IPS DF 6.9 (cell line): ENCODE results near the gene SLC26A1.

Experiments
- DNase-seq: peaks from one replicate; pipeline ENCODE4 v3.0.0-alpha.2; 2013; ENCODE audit warnings: low read depth, low spot score
- H3K27ac ChIP-seq: one replicate; pipeline ENCODE4 v1.5.1; 2013; ENCODE audit warnings: low read length, control low read depth
- H3K27me3 ChIP-seq: 2 replicates; pipeline ENCODE4 v1.6.1; 2013; ENCODE audit warnings: mild to moderate bottlenecking, low read length; ENCODE audit not compliant: control insufficient read depth, insufficient read depth
- H3K36me3 ChIP-seq: 2 replicates; pipeline ENCODE4 v1.6.1; 2013; ENCODE audit warnings: low read length; ENCODE audit not compliant: control insufficient read depth, insufficient read depth
- H3K4me1 ChIP-seq: 2 replicates; pipeline ENCODE4 v1.6.1; 2013; ENCODE audit warnings: low read length; ENCODE audit not compliant: control insufficient read depth, insufficient read depth
- H3K4me3 ChIP-seq: 2 replicates; pipeline ENCODE4 v1.5.1; 2013; ENCODE audit warnings: mild to moderate bottlenecking, low read length
- H3K9me3 ChIP-seq: 2 replicates; pipeline ENCODE4 v1.6.1; 2013; ENCODE audit warnings: low read length, inconsistent platforms; ENCODE audit not compliant: control insufficient read depth, insufficient read depth
- WGBS: extraction: QIAGEN DNeasy Blood & Tissue Kit; methylation state at CpG from one replicate; pipeline ENCODE4 v1.1.7; 2013; ENCODE audit warnings: mixed read lengths, missing lambda C conversion rate; ENCODE audit not compliant: insufficient read length, insufficient coverage; 5-methylcytosine and 5-hydroxymethylcytosine counted together

Gene SLC26A1

GRCh38 chr4:967113-968104, 25.8 kb downstream of the SLC26A1 start:
- H3K4me1 ChIP-seq = peaks cover 3% of the 10 kb centered on the region
- H3K36me3 ChIP-seq = peaks cover 5% of the 10 kb centered on the region; the same call in 1 of the 2 replicates
- no peaks in the 10 kb centered on the region; the same call in 1 of the 2 replicates for H3K27me3 ChIP-seq
- no CpG with 5 or more reads among the region's 76 CpGs for WGBS
- no peak for DNase-seq
- H3K4me3 ChIP-seq = peak overlapping the region; percentile 9; the same call in 1 of the 2 replicates
- H3K27ac ChIP-seq = no peak overlapping the region
- no peaks in the 10 kb centered on the region for H3K9me3 ChIP-seq

- Histone ChIP-seq H3K9me3 (no peaks in the 10 kb centered on the region), H3K4me3 (no peak overlapping the region), H3K4me1 (peaks cover 3% of the 10 kb centered on the region), H3K36me3 (peaks cover 5% of the 10 kb centered on the region; the same call in 1 of the 2 replicates), H3K27me3 (no peaks in the 10 kb centered on the region), H3K27ac (no peak overlapping the region)
- WGBS = no CpG with 5 or more reads among the region's 48 CpGs
- DNase-seq = no peak
Measured at GRCh38 chr4:966266-967112, 26.7 kb downstream of the SLC26A1 start.

- Histone ChIP-seq H3K36me3 (peaks cover 5% of the 10 kb centered on the region; the same call in 1 of the 2 replicates), H3K9me3 (no peaks in the 10 kb centered on the region), H3K27ac (no peak overlapping the region), H3K4me3 (no peak overlapping the region), H3K4me1 (peaks cover 3% of the 10 kb centered on the region), H3K27me3 (no peaks in the 10 kb centered on the region)
- no CpG with 5 or more reads among the region's 21 CpGs for WGBS
- no peak for DNase-seq
Measured at GRCh38 chr4:965766-966134, 27.5 kb downstream of the SLC26A1 start.

GRCh38 chr4:965048-965765, 28.0 kb downstream of the SLC26A1 start:
- Histone ChIP-seq H3K27me3 (no peaks in the 10 kb centered on the region), H3K4me3 (no peak overlapping the region), H3K4me1 (peaks cover 3% of the 10 kb centered on the region), H3K27ac (no peak overlapping the region), H3K36me3 (peaks cover 5% of the 10 kb centered on the region; the same call in 1 of the 2 replicates), H3K9me3 (no peaks in the 10 kb centered on the region)
- WGBS = no CpG with 5 or more reads among the region's 26 CpGs
- DNase-seq = no peak

- H3K36me3 ChIP-seq = peaks cover 5% of the 10 kb centered on the region; the same call in 1 of the 2 replicates
- H3K4me3 ChIP-seq = no peak overlapping the region
- no peak for DNase-seq
- H3K9me3 ChIP-seq = no peaks in the 10 kb centered on the region
- no CpG with 5 or more reads among the region's 23 CpGs for WGBS
- H3K4me1 ChIP-seq = peaks cover 3% of the 10 kb centered on the region
- no peak overlapping the region for H3K27ac ChIP-seq
- no peaks in the 10 kb centered on the region for H3K27me3 ChIP-seq
Measured at GRCh38 chr4:964346-965025, 28.7 kb downstream of the SLC26A1 start.

- WGBS = no CpG with 5 or more reads among the region's 39 CpGs
- H3K4me3 ChIP-seq = no peak overlapping the region
- no peaks in the 10 kb centered on the region for H3K9me3 ChIP-seq
- no peak overlapping the region for H3K27ac ChIP-seq
- no peak for DNase-seq
- H3K27me3 ChIP-seq = no peaks in the 10 kb centered on the region
- H3K36me3 ChIP-seq = peaks cover 5% of the 10 kb centered on the region; the same call in 1 of the 2 replicates
- peaks cover 1% of the 10 kb centered on the region for H3K4me1 ChIP-seq
Measured at GRCh38 chr4:963276-964225, 29.7 kb downstream of the SLC26A1 start.

- no peaks in the 10 kb centered on the region for H3K27me3 ChIP-seq
- H3K4me3 ChIP-seq = no peak overlapping the region
- H3K27ac ChIP-seq = no peak overlapping the region
- no CpG with 5 or more reads among the region's 54 CpGs for WGBS
- H3K36me3 ChIP-seq = peaks cover 5% of the 10 kb centered on the region; the same call in 1 of the 2 replicates
- no peak for DNase-seq
- H3K4me1 ChIP-seq = no peaks in the 10 kb centered on the region; the same call in 1 of the 2 replicates
- H3K9me3 ChIP-seq = no peaks in the 10 kb centered on the region
Measured at GRCh38 chr4:962231-963208, 30.7 kb downstream of the SLC26A1 start.

- no peak for DNase-seq
- WGBS = no CpG with 5 or more reads among the region's 52 CpGs
- no peak overlapping the region for H3K27ac ChIP-seq
Measured at GRCh38 chr4:961351-962230, 31.6 kb downstream of the SLC26A1 start.

More at GRCh38 chr4:961351-962230, 31.6 kb downstream of the SLC26A1 start:
- Histone ChIP-seq H3K4me1 (no peaks in the 10 kb centered on the region; the same call in 1 of the 2 replicates), H3K36me3 (peaks cover 5% of the 10 kb centered on the region; the same call in 1 of the 2 replicates), H3K9me3 (no peaks in the 10 kb centered on the region), H3K27me3 (no peaks in the 10 kb centered on the region), H3K4me3 (no peak overlapping the region)
